Measurements from ENCODE around the gene EXOC8.

The EXOC8 gene

GRCh38 chr1:231312432-231312788, 25.2 kb downstream of the EXOC8 start:
- no peak for DNase-seq

- no peak for DNase-seq
These were observed 25.8 kb downstream of the EXOC8 start for GRCh38 chr1:231311720-231312431.

GRCh38 chr1:231310391-231310934, 27.2 kb downstream of the EXOC8 start:
- DNase-seq = no peak

- DNase-seq = no peak
These were observed 35.7 kb downstream of the EXOC8 start for GRCh38 chr1:231301990-231302389.

- no peak for DNase-seq
These were observed 41.7 kb downstream of the EXOC8 start for GRCh38 chr1:231295938-231296337.

GRCh38 chr1:231286603-231287002, 51.0 kb downstream of the EXOC8 start:
- peak; percentile 10 for DNase-seq

GRCh38 chr1:231284441-231284840, 53.2 kb downstream of the EXOC8 start:
- no peak for DNase-seq
